Stimulated activated CD4-positive, alpha-beta T cell treated with anti-CD3 and anti-CD28 coated beads, Interleukin-4, amount 100 ng/mL, for 24 hours (primary cell): ENCODE results near the gene KCNQ1OT1.

ENCODE experiments used
- DNase-seq: peaks from one replicate; pipeline ENCODE4 v3.0.0-alpha.2; 2020

KCNQ1OT1 gene

GRCh38 chr11:2566223-2567025 lies 133.4 kb downstream of the KCNQ1OT1 start:
- DNase-seq = no peak

GRCh38 chr11:2565447-2566222 lies 134.2 kb downstream of the KCNQ1OT1 start:
- DNase-seq = no peak

- no peak for DNase-seq
Measured at GRCh38 chr11:2564588-2565425, 135.0 kb downstream of the KCNQ1OT1 start.

GRCh38 chr11:2564008-2564530 lies 135.7 kb downstream of the KCNQ1OT1 start:
- DNase-seq = no peak

GRCh38 chr11:2563213-2564007 lies 136.4 kb downstream of the KCNQ1OT1 start:
- DNase-seq = no peak

- no peak for DNase-seq
Measured at GRCh38 chr11:2562890-2563212, 136.9 kb downstream of the KCNQ1OT1 start.

- no peak for DNase-seq
Measured at GRCh38 chr11:2561696-2562581, 137.9 kb downstream of the KCNQ1OT1 start.

GRCh38 chr11:2559527-2560311 lies 140.1 kb downstream of the KCNQ1OT1 start:
- no peak for DNase-seq

- no peak for DNase-seq
Measured at GRCh38 chr11:2558861-2559526, 140.8 kb downstream of the KCNQ1OT1 start.

- DNase-seq = no peak
Measured at GRCh38 chr11:2558397-2558796, 141.4 kb downstream of the KCNQ1OT1 start.
